Measurements from ENCODE around the gene C3orf49.

C3orf49 gene

GRCh38 chr3:63896332-63897030 is 77.4 kb downstream of the C3orf49 start:
- TF ChIP-seq CTCF (IDR thresholded peaks at IDR 0.05; ENCODE audit: extremely low read depth, missing control alignments) = no peak
- no peak for DNase-seq (ENCODE audit: low spot score)
